Measurements from ENCODE around the gene ANKRD18A.

GRCh38 chr9:38629511-38629910 is 9.1 kb upstream of the ANKRD18A start:
- TF ChIP-seq ZBTB33 (IDR thresholded peaks at IDR 0.05) (no peak), CTCF (IDR thresholded peaks at IDR 0.05; ENCODE audit: low read depth, low read length, missing input control) (no peak)
